ENCODE results near the gene NFATC2.

NFATC2 gene

GRCh38 chr20:51542571-51543421 is at the start of gene NFATC2:
Gene NFATC2 (minus strand): TSS chr20:51542719. CDS start chr20:51542499, 220 bp downstream.
- peak; percentile 61 for DNase-seq (ENCODE audit: low spot score)

DNA sequence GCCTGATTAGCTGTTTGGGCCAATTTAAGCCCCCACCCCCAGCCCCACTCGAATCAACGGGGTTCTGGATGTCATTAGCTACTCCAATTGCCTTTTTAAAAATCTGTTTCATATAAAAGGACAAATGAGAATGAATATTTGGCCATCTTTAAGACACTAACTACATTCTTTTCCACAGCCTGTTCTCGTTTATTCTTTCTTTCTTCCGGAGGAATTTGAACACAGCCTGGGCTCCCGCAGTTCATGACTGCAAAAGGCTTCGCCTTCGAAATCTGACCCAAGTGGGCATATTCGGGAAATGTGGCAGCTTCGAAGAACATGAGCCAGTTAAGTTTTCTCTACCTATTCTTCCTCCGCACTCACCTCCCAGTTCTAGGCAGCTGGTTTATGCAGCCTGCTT is 49.4 kb upstream of the NFATC2 start:
- no peak for DNase-seq (ENCODE audit: low spot score)

- DNase-seq (ENCODE audit: low spot score) = no peak
Observed at GRCh38 chr20:51588762-51589161, 46.2 kb upstream of the NFATC2 start.

GRCh38 chr20:51587145-51587544 is 44.6 kb upstream of the NFATC2 start:
- DNase-seq (ENCODE audit: low spot score) = no peak

GRCh38 chr20:51586005-51586440 is 43.5 kb upstream of the NFATC2 start:
- DNase-seq (ENCODE audit: low spot score) = no peak

DNA sequence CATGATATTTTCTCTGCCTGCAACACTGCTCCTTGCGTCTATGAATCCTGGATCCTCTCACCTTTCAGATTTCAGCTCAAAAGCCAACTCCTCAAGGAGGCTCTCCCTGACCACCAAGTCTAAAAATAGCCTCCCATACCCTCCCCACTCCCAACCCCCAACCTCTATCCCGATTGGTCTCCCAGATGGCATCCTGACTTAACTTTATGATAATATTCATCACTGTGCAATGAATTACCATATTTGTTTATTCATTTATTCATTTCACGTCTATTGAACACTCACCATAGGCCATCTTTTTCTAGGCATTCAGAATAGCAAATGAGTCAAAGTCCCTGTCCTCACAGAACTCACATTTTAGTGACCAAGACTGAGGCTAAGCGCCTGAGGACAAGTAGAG is 42.6 kb upstream of the NFATC2 start:
- DNase-seq (ENCODE audit: low spot score) = no peak

DNA sequence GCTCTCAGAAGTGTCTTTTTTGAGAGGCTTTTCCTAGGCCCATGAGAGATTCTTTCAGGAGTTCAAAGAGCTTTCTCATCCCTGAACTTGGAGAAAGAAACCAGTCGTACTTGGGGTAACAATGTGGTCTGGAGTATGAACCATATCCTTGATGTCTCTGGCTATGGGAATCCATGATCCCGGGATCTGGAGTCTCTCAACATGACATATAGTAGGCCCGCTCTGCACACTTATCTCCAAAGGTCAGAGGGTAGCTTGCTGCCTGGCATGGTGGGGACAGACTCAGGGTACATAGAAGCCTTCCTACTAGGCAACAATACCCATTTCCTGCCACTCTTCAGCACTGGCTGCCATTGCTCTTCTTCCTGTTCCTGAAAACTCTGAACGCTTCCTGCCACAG is 42.2 kb upstream of the NFATC2 start:
- DNase-seq (ENCODE audit: low spot score) = no peak

- no peak for DNase-seq (ENCODE audit: low spot score)
Observed at GRCh38 chr20:51584116-51584515, 41.6 kb upstream of the NFATC2 start.

- no peak for DNase-seq (ENCODE audit: low spot score)
Observed at GRCh38 chr20:51583499-51583898, 41.0 kb upstream of the NFATC2 start.

GRCh38 chr20:51583073-51583472 is 40.6 kb upstream of the NFATC2 start:
- no peak for DNase-seq (ENCODE audit: low spot score)

GRCh38 chr20:51581571-51581970 is 39.1 kb upstream of the NFATC2 start:
- no peak for DNase-seq (ENCODE audit: low spot score)

DNA sequence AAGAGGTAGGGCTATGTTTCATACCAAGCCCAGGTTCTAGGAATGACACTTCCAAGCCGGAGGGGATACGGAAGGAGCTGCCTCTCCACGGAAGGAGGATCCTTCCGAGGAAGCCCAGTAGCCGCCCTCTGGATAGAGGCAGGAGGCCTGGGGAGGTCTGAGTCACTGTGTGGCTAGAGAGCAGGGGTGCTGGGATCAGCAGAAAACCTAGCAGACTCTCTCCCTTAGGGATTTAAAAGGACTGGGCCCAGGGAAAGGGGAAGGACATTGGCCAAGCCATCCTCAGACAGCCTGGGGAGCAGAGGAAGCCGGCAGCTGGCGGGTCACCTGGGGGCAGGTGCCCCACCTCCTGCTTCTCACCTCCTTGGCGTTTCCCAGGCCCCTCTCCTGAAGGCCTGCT is 36.6 kb upstream of the NFATC2 start:
- DNase-seq (ENCODE audit: low spot score) = no peak

GRCh38 chr20:51578145-51578459 is 35.6 kb upstream of the NFATC2 start:
- no peak for DNase-seq (ENCODE audit: low spot score)

GRCh38 chr20:51577432-51578144 is 35.1 kb upstream of the NFATC2 start:
- DNase-seq (ENCODE audit: low spot score) = no peak

DNA sequence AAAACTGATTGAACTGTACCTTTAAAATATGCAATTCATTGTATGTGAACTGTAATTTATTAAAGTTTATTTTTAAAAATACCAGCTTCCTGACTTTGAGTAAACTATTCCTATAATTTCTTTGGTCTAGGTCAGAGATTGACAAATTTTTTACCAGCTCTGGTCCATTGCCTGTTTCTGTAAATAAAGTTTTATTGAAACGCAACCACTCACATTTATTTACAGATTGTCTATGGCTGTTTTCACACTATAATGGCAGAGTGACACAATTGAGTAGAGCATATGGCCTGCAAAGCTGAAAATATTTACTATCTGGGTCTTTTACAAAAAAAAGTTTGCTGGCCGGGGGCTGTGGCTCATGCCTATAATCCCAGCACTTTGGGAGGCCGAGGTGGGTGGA is 33.0 kb upstream of the NFATC2 start:
- no peak for DNase-seq (ENCODE audit: low spot score)

- no peak for DNase-seq (ENCODE audit: low spot score)
Observed at GRCh38 chr20:51574248-51575033, 31.9 kb upstream of the NFATC2 start.

- no peak for DNase-seq (ENCODE audit: low spot score)
Observed at GRCh38 chr20:51573576-51574243, 31.2 kb upstream of the NFATC2 start.

DNA sequence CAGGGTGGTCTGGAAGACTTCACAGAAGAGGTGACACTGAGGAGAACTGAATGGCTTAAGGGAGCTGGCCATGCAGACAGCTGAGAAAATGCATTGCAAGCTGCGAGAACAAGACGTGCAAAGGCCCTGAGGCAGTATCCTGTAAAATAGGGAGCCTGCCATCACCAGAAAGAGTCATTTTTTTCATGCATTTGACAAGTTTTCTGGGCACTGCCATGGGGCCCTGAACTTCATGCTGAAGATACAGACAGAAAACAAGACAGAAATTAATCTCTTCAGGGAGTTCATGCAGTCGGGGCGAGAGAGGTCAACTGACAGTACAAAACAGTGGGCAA is 28.9 kb upstream of the NFATC2 start:
- no peak for DNase-seq (ENCODE audit: low spot score)

- no peak for DNase-seq (ENCODE audit: low spot score)
Observed at GRCh38 chr20:51570739-51571459, 28.4 kb upstream of the NFATC2 start.

- no peak for DNase-seq (ENCODE audit: low spot score)
Observed at GRCh38 chr20:51569815-51570738, 27.6 kb upstream of the NFATC2 start.
